PC-9 (cell line): ENCODE results near the gene HNRNPA0.

Experiments used
- EZH2 ChIP-seq: fragments of 200-600 bp; sonication (generic); IDR thresholded peaks from 2 replicates; pipeline ENCODE4 v1.8.0; 2017; ENCODE audit warnings: antibody characterized with exemption, low read depth
- TF ChIP-seq, protein P1 (sequence below): fragments of 200-600 bp; sonication (generic); conservative IDR thresholded peaks from 2 replicates; pipeline ENCODE4 v1.6.1; 2017; ENCODE audit warnings: mixed run types, antibody characterized with exemption, mild to moderate bottlenecking, moderate library complexity

DNA sequence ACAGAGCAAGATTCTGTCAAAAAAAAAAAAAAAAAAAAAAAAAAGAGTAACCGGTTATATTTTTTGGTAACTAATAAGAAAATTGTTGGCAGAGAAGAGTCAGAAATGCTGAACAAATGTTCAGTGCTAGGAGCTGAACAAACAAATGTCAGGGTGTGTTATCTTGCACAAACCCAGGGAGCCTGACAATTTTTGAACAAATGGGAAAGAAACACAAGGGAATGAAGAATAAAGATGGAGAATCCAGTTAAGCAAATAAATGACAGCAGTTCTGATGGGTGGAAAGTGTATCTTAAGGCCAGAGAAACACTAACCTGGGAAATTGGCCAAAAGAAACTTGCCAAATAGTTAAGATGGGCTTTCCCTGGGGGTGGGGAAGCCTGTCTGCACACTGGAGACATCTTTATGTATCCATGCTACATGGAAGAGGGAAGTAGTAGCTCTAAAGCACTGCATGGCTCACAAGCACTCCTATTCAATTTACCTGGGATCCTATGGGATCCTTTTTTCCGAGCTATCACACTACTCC, 42.0 kb downstream of the HNRNPA0 start:
- TF ChIP-seq, protein P1, sequence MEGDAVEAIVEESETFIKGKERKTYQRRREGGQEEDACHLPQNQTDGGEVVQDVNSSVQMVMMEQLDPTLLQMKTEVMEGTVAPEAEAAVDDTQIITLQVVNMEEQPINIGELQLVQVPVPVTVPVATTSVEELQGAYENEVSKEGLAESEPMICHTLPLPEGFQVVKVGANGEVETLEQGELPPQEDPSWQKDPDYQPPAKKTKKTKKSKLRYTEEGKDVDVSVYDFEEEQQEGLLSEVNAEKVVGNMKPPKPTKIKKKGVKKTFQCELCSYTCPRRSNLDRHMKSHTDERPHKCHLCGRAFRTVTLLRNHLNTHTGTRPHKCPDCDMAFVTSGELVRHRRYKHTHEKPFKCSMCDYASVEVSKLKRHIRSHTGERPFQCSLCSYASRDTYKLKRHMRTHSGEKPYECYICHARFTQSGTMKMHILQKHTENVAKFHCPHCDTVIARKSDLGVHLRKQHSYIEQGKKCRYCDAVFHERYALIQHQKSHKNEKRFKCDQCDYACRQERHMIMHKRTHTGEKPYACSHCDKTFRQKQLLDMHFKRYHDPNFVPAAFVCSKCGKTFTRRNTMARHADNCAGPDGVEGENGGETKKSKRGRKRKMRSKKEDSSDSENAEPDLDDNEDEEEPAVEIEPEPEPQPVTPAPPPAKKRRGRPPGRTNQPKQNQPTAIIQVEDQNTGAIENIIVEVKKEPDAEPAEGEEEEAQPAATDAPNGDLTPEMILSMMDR: no peak
- no peak for TF ChIP-seq EZH2
